ENCODE measurements around the gene ZNF687. TPM values are rescaled to one million over a fixed set of nuclear protein-coding genes. Genes with fewer than 3 reads are reported as not detected.

Gene ZNF687
- total RNA-seq, 1 experiment from 2014 or later = 34.3 TPM

GRCh38 chr1:151340870-151341754, 59.0 kb downstream of the ZNF687 start:
- Histone ChIP-seq H3K27ac (ENCODE audit: low read depth, low read length) (peak overlapping the region; percentile 12; the same call in 1 of the 2 replicates), H3K27me3 (ENCODE audit: insufficient read depth, low read length) (no peaks in the 10 kb centered on the region), H3K9ac (ENCODE audit: low read length) (no peak overlapping the region; the same call in 1 of the 2 replicates), H3K4me1 (ENCODE audit: control insufficient read depth in 1 of 2, insufficient read depth in 2 of 2, low read length in 2 of 2) (peaks cover 0 to 20% of the 10 kb centered on the region in 2 experiments; a peak in 2 of 4 replicates), H3K4me3 (replicated peaks in 1 of 2; ENCODE audit: low read depth in 1 of 2, low read length in 2 of 2) (no peak overlapping the region), H3K79me2 (ENCODE audit: insufficient read depth, low read length) (no peaks in the 10 kb centered on the region), H3K9me2 (ENCODE audit: insufficient read depth) (no peaks in the 10 kb centered on the region), H3K9me3 (ENCODE audit: control insufficient read depth in 1 of 2, insufficient read depth in 1 of 2, low read depth in 1 of 2, low read length in 2 of 2) (no peaks in the 10 kb centered on the region), H2AFZ (ENCODE audit: low read depth, low read length, poor library complexity, severe bottlenecking) (no peak overlapping the region), H3K36me3 (ENCODE audit: control insufficient read depth in 1 of 2, insufficient read depth in 2 of 2, low read length in 2 of 2) (peaks cover 10 to 16% of the 10 kb centered on the region in 2 experiments; a peak in 1 of 4 replicates), H3K4me2 (ENCODE audit: low read length) (peak overlapping the region; percentile 21; the same call in 1 of the 2 replicates), H4K20me1 (ENCODE audit: insufficient read depth) (no peaks in the 10 kb centered on the region)
- TF ChIP-seq RAD21 (IDR thresholded peaks at IDR 0.05; ENCODE audit: low read depth) (peak; percentile 95), ZNF274 (IDR thresholded peaks at IDR 0.05; ENCODE audit: low read depth, low read length) (no peak), CTCF (IDR thresholded peaks at IDR 0.05 in 2 of 3, conservative IDR thresholded peaks at IDR 0.05 in 1 of 3; ENCODE audit: borderline replicate concordance in 1 of 3, insufficient read depth in 1 of 3, low read depth in 2 of 3, low read length in 2 of 3) (peak; percentile 55 to 94 (median 82); a peak in 5 of 6 replicates), YY1 (IDR thresholded peaks at IDR 0.05; ENCODE audit: extremely low read depth, insufficient replicate concordance, low read depth, low read length) (peak; percentile 73), EGR1 (IDR thresholded peaks at IDR 0.05; ENCODE audit: low read depth) (no peak)
- ATAC-seq (peak; percentile 92), DNase-seq (ENCODE audit: low read depth, low spot score) (peak; percentile 75)
- ChIA-PET CTCF (interaction anchor here (0.6 to 5.4 kb wide), 23 partner anchors 9 to 496 kb away, joined by 3 to 131 read pairs (median 6); partner anchors contain the start of genes PI4KB and ZNF687), RAD21 (ENCODE audit: low non-redundant PET in 1 of 2, low total read pairs in 2 of 2, uncharacterized antibody in 2 of 2, unreplicated experiment in 2 of 2) (interaction anchor here (0.6 to 1.4 kb wide), 9 partner anchors 9 to 241 kb away, joined by 3 to 16 read pairs (median 4); partner anchors contain the start of gene PI4KB (in 1 of the 2)), POLR2A (interaction anchor here (0.5 to 2.5 kb wide), 8 partner anchors 11 to 454 kb away, joined by 3 to 12 read pairs (median 4); partner anchors contain the start of gene PI4KB)
- intact Hi-C loops (cut with micrococcal nuclease) = loop anchor here (1.0 to 2.0 kb wide), 2 partner anchors 40 to 144 kb away; no protein-coding TSS in a partner anchor
- no TSS peak for BruUV-seq (replicated peaks)

Other genes starting within 250 kb of the ZNF687 start
- gene BNIPL, start 245.7 kb upstream of the ZNF687 start, total RNA-seq (2021; ENCODE audit: unreplicated experiment) = 0.86 TPM
- gene C1orf56, start 234.5 kb upstream of the ZNF687 start, total RNA-seq (2021; ENCODE audit: unreplicated experiment) = not detected
- gene CDC42SE1, start 222.7 kb upstream of the ZNF687 start, total RNA-seq (2021; ENCODE audit: unreplicated experiment) = 50.5 TPM
- 0.17 TPM for gene MLLT11, start 221.9 kb upstream of the ZNF687 start, total RNA-seq (2021; ENCODE audit: unreplicated experiment)
- gene GABPB2, start 211.5 kb upstream of the ZNF687 start, total RNA-seq (2021; ENCODE audit: unreplicated experiment) = 7.7 TPM
- gene SEMA6C, start 135.7 kb upstream of the ZNF687 start, total RNA-seq (2021; ENCODE audit: unreplicated experiment) = 8.2 TPM
- not detected for gene TNFAIP8L2, start 125.7 kb upstream of the ZNF687 start, total RNA-seq (2021; ENCODE audit: unreplicated experiment)
- 5.0 TPM for gene LYSMD1, start 116.4 kb upstream of the ZNF687 start, total RNA-seq (2021; ENCODE audit: unreplicated experiment)
- gene SCNM1, start 116.2 kb upstream of the ZNF687 start, total RNA-seq (2021; ENCODE audit: unreplicated experiment) = 34.1 TPM
- gene TMOD4, start 106.3 kb upstream of the ZNF687 start, total RNA-seq (2021; ENCODE audit: unreplicated experiment) = 1.8 TPM
- gene VPS72, start 92.1 kb upstream of the ZNF687 start, total RNA-seq (2021; ENCODE audit: unreplicated experiment) = 68.9 TPM
- 75.4 TPM for gene PIP5K1A, start 83.7 kb upstream of the ZNF687 start, total RNA-seq (2021; ENCODE audit: unreplicated experiment)
- gene PSMD4, start 27.6 kb upstream of the ZNF687 start, total RNA-seq (2021; ENCODE audit: unreplicated experiment) = 225 TPM
- gene PI4KB, start 45.1 kb downstream of the ZNF687 start, total RNA-seq (2021; ENCODE audit: unreplicated experiment) = 45.1 TPM
- gene RFX5, start 65.0 kb downstream of the ZNF687 start, total RNA-seq (2021; ENCODE audit: unreplicated experiment) = 52.7 TPM
- gene SELENBP1, start 90.4 kb downstream of the ZNF687 start, total RNA-seq (2021; ENCODE audit: unreplicated experiment) = 0.42 TPM
- 341 TPM for gene PSMB4, start 117.3 kb downstream of the ZNF687 start, total RNA-seq (2021; ENCODE audit: unreplicated experiment)
- gene POGZ, start 177.2 kb downstream of the ZNF687 start, total RNA-seq (2021; ENCODE audit: unreplicated experiment) = 80.6 TPM
- 19.7 TPM for gene CGN, start 229.1 kb downstream of the ZNF687 start, total RNA-seq (2021; ENCODE audit: unreplicated experiment)

Measured in HCT116 (cell line).